GM08714 (cell line): ENCODE measurements around the gene LRRC3.

ENCODE experiments used
- H3K4me3 ChIP-seq: fragments of 200-500 bp; sonication (Bioruptor generic); 2 replicates; pipeline ENCODE4 v1.5.1; 2014; ENCODE audit warnings: mild to moderate bottlenecking, low read length, inconsistent platforms
- ZNF274 ChIP-seq: IDR thresholded peaks from 2 replicates; pipeline ENCODE4 v1.6.1; 2012; ENCODE audit warnings: mild to moderate bottlenecking, low read depth, low read length

Gene LRRC3

GRCh38 chr21:44431300-44431699, 24.0 kb upstream of the LRRC3 start:
- no peak for TF ChIP-seq ZNF274
- H3K4me3 ChIP-seq: no peak overlapping the region

GRCh38 chr21:44432841-44433790, 22.2 kb upstream of the LRRC3 start:
- TF ChIP-seq ZNF274: no peak
- H3K4me3 ChIP-seq: no peak overlapping the region

DNA sequence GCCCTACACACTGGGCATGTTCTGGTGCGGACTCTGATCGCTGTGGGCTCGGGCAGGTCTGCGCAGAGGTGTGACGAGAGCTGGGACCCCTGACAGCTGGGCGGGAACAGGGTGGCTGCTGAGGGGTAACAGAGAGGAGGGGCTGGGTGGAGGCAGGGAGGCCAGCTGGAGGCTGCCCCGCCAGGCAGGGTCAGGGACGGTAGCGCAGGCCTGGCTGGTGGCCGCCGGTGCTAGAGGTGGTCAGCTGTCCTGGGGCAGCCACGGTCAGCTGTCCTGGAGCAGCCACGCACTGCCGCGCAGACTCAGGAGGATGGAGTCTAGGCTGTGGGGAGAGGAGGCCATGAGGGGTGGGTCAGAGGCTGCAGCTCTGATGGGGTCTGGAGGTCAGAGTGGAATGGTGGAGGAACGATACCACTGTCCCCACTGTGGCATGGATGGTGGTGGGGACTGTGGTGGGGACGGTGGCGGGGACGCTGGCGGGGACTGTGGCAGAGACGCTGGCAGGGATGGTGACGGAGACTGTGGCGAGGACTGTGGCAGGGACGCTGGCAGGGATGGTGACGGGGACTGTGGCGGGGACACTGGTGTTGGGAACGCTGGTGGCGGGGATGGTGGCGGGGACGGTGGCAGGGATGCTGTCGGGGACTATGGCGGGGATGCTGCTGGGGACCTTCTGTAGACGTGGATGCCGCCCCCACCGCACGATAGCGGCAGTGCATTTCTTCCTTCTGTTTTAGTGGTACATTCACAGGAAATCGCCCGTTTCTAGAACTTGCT, 21.3 kb upstream of the LRRC3 start:
- TF ChIP-seq ZNF274: no peak
- no peak overlapping the region for H3K4me3 ChIP-seq

DNA sequence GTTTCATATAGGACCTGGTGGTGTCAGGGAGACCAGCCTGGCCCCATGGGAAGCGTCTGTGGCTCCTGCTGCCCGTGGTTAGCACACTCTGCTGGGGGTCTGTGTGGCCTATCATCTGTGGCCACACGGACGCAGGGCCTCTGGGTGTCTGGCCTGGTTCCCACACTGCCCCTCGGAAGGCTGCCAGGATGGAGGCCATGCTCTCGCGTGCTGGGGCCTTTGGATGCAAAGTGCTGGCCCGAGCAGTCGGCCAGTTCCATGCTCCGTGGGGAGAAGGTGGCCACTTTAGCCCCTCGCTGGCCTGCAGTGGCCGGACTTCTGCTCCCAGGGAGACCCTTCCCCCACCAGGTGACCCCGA, 20.8 kb upstream of the LRRC3 start:
- no peak overlapping the region for H3K4me3 ChIP-seq
- no peak for TF ChIP-seq ZNF274

GRCh38 chr21:44434936-44435635, 20.2 kb upstream of the LRRC3 start:
- H3K4me3 ChIP-seq: no peak overlapping the region
- no peak for TF ChIP-seq ZNF274

DNA sequence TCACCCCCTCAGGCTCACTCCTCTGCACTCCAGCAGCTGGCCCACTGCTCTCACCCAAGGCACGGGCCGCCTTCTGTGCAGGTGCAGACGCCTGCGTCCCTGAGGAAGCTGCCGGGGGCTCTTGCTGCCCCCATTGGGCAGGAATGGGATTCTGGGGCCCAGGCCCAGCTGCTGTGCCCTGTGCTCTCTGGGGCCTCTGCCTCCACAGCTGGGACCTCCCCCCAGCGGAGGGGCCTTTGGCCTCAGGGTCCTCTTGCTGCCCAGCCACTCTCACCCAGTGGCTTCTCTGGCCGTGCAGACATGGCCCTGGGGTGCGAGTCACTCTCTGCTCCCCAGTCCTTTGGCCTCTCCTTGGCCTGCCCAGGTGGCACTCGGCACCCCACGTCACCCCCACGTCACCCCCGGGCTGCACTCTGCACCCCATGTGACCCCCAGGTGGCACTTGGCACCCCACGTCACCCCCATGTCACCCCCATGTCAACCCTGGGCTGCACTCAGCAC, 19.1 kb upstream of the LRRC3 start:
- H3K4me3 ChIP-seq: no peak overlapping the region
- no peak for TF ChIP-seq ZNF274

GRCh38 chr21:44436958-44437357, 18.4 kb upstream of the LRRC3 start:
- TF ChIP-seq ZNF274: no peak
- no peak overlapping the region for H3K4me3 ChIP-seq

DNA sequence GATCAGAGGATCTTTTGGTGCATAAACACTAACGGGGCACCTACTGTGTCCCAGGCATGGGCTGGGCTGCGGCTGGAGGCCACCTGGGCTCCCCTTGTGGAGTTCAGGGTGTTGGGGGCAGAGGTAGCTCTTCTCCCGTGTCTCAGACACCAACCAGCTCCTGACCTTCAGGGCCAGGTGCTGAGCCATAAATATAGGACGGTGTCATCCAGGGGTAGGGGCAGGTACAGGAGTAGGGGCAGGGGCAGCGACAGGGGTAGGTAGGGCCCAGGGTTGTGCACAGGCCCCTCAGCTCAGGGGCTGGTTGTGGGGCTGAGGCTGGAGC, 18.0 kb upstream of the LRRC3 start:
- TF ChIP-seq ZNF274: no peak
- no peak overlapping the region for H3K4me3 ChIP-seq

- TF ChIP-seq ZNF274: no peak
- H3K4me3 ChIP-seq: no peak overlapping the region
Observed at GRCh38 chr21:44437696-44438431, 17.4 kb upstream of the LRRC3 start.

DNA sequence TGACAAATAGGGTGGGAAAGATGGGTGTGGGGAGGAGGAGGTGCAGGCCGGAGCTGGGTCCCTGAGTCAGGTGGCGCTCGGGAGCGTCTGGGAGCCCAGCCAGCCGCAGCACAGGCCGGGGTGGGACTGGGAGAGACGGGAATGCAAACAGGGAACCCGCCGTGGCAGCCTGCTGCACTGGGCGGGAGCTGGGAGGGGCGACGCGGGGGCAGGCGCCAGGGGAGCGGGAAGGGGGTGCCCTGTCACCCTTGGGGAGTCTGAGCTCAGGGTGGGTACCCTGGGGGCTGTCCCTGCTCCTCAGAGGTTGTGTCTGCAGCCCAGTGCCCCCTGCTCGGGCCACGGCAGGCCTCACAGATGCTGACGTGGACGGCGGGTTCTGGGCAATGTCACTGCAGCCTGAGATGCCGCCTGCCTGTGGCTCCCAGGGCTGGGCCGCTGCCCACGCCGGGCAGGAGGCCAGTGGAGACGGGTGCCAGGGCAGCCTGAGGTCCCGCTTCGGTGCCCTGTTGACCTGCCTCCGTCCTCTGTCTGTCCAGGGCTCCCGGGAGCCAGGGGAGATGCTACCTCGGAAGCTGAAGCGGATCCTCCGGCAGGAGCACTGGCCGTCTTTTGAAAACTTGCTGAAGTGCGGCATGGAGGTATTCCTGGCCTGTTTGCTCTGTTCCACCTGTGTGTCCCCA, 16.6 kb upstream of the LRRC3 start:
- no peak overlapping the region for H3K4me3 ChIP-seq
- TF ChIP-seq ZNF274: no peak

GRCh38 chr21:44439211-44439600, 16.1 kb upstream of the LRRC3 start:
- TF ChIP-seq ZNF274: no peak
- no peak overlapping the region for H3K4me3 ChIP-seq

DNA sequence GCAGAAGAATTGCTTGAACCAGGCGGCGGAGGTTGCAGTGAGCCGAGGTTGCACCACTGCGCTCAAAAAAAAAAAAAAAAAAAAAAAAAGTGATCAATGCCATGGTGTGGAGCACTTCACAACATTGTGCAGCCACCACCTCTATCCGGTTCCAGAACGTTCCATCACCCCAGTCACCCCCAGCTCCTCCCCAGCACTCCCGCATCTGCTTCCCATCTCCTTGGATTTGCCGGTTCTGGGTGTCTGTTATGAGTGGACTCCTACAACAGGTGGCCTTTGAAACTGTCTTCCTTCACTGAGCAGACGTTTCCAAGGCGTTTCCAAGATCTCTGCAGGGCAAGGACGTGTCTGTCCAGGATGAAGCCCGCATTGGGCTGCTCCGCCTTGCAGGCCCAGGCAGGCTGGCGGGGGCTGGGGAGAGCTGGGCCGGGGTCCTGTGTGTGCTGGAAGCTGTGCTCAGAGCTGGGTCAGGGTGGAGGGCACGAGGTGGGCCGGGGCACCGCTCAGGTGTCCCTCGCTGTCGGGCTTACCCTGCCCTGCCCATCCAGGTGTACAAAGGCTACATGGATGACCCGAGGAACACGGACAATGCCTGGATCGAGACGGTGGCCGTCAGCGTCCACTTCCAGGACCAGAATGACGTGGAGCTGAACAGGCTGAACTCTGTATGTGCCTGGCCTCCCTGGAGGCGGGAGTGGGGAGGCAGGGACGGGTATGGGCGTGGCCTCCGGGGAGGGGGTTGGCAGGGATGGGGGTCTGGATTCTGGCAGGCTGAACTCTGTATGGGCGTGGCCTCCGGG, 14.9 kb upstream of the LRRC3 start:
- no peak overlapping the region for H3K4me3 ChIP-seq
- no peak for TF ChIP-seq ZNF274

- TF ChIP-seq ZNF274: no peak
- H3K4me3 ChIP-seq: no peak overlapping the region
Observed at GRCh38 chr21:44441041-44441400, 14.3 kb upstream of the LRRC3 start.
